SU-DHL-6 (cell line): ENCODE data around the gene ZMYND15.

Experiments
- H2AFZ ChIP-seq: fragments of 200-600 bp; sonication (generic); 2 replicates; pipeline ENCODE4 v1.6.1; 2014; ENCODE audit warnings: low read depth, mild to moderate bottlenecking, moderate library complexity, mixed read lengths, antibody characterized with exemption, low read length; ENCODE audit not compliant: severe bottlenecking
- H3F3A ChIP-seq: fragments of 200-600 bp; shearing (Covaris generic); 2 replicates; pipeline ENCODE4 v1.6.0; 2016; ENCODE audit warnings: antibody characterized with exemption, mild to moderate bottlenecking; ENCODE audit not compliant: insufficient read depth
- H3K27ac ChIP-seq: fragments of 200-600 bp; sonication (generic); 2 replicates; pipeline ENCODE4 v1.5.1; 2016; ENCODE audit warnings: low read depth, mild to moderate bottlenecking, low read length, moderate library complexity, mixed read lengths
- H3K27me3 ChIP-seq: fragments of 200-600 bp; sonication (generic), shearing (Covaris generic); 2 replicates; pipeline ENCODE4 v1.6.0; 2014; ENCODE audit warnings: mild to moderate bottlenecking, low read length
- H3K36me3 ChIP-seq: fragments of 200-600 bp; sonication (generic); 2 replicates; pipeline ENCODE4 v1.6.1; 2014; ENCODE audit warnings: mild to moderate bottlenecking, low read length, mixed read lengths
- H3K4me2 ChIP-seq: fragments of 300-600, 200-600 bp; shearing (Covaris generic), sonication (generic); 2 replicates; pipeline ENCODE4 v1.6.0; 2014; ENCODE audit warnings: low read length, low read depth, mild to moderate bottlenecking; ENCODE audit not compliant: poor library complexity, severe bottlenecking
- H3K4me3 ChIP-seq: fragments of 200-600 bp; sonication (generic); 2 replicates; pipeline ENCODE4 v1.5.1; 2014; ENCODE audit warnings: antibody characterized with exemption, low read length, mild to moderate bottlenecking, mixed read lengths; ENCODE audit not compliant: insufficient read depth, poor library complexity, severe bottlenecking
- H3K79me2 ChIP-seq: fragments of 200-600 bp; sonication (generic); 2 replicates; pipeline ENCODE4 v1.6.1; 2014; ENCODE audit warnings: mild to moderate bottlenecking, low read length, moderate library complexity; ENCODE audit not compliant: insufficient read depth
- H3K9ac ChIP-seq: fragments of 200-600 bp; sonication (generic); 2 replicates; pipeline ENCODE4 v1.7.0; 2014; ENCODE audit warnings: mild to moderate bottlenecking, low read length
- H3K9me2 ChIP-seq: fragments of 200-600 bp; sonication (generic); replicated peaks from 2 replicates; pipeline ENCODE4 v1.6.1; 2014; ENCODE audit warnings: low read length; ENCODE audit not compliant: insufficient read depth
- H3K9me3 ChIP-seq: fragments of 200-600 bp; sonication (generic); 2 replicates; pipeline ENCODE4 v1.6.1; 2014; ENCODE audit warnings: low read length, mixed read lengths; ENCODE audit not compliant: insufficient read depth
- H4K20me1 ChIP-seq: fragments of 200-600 bp; sonication (generic); 2 replicates; pipeline ENCODE4 v1.6.1; 2014; ENCODE audit warnings: low read depth, mild to moderate bottlenecking, antibody characterized with exemption, low read length, moderate library complexity, mixed read lengths
- CTCF ChIP-seq: fragments of 200-600 bp; sonication (generic); IDR thresholded peaks from one replicate; pipeline ENCODE4 v1.5.1; 2017; ENCODE audit warnings: antibody characterized with exemption, mild to moderate bottlenecking, low read length, moderate library complexity; ENCODE audit not compliant: insufficient read depth, poor library complexity, severe bottlenecking
- EZH2phosphoT487 ChIP-seq: fragments of 200-600 bp; sonication (generic), shearing (Covaris generic); conservative IDR thresholded peaks from 2 replicates; pipeline ENCODE4 v1.6.1; 2018; ENCODE audit warnings: mild to moderate bottlenecking, antibody characterized with exemption, low read length, moderate library complexity, mixed read lengths

The ZMYND15 gene

GRCh38 chr17:4744999-4745969 lies 5.7 kb downstream of the ZMYND15 start:
- TF ChIP-seq CTCF (no peak), EZH2phosphoT487 (no peak)
- Histone ChIP-seq H3F3A (no peaks in the 10 kb centered on the region), H4K20me1 (no peaks in the 10 kb centered on the region), H3K9me3 (no peaks in the 10 kb centered on the region), H3K4me2 (no peak overlapping the region), H3K27me3 (no peaks in the 10 kb centered on the region), H3K9ac (no peak overlapping the region), H2AFZ (no peak overlapping the region), H3K4me3 (no peak overlapping the region), H3K9me2 (no peaks in the 10 kb centered on the region), H3K36me3 (no peaks in the 10 kb centered on the region), H3K27ac (no peak overlapping the region), H3K79me2 (no peaks in the 10 kb centered on the region)

- H3K9me3 ChIP-seq: no peaks in the 10 kb centered on the region
- TF ChIP-seq CTCF (no peak), EZH2phosphoT487 (no peak)
- no peaks in the 10 kb centered on the region for H3F3A ChIP-seq
- H4K20me1 ChIP-seq: no peaks in the 10 kb centered on the region
- H3K4me3 ChIP-seq: no peak overlapping the region
- no peak overlapping the region for H3K27ac ChIP-seq
- H3K4me2 ChIP-seq: no peak overlapping the region
- no peak overlapping the region for H2AFZ ChIP-seq
- H3K9ac ChIP-seq: no peak overlapping the region
- H3K79me2 ChIP-seq: no peaks in the 10 kb centered on the region
- H3K27me3 ChIP-seq: no peaks in the 10 kb centered on the region
- H3K36me3 ChIP-seq: no peaks in the 10 kb centered on the region
- H3K9me2 ChIP-seq: no peaks in the 10 kb centered on the region
Measured at GRCh38 chr17:4747847-4748246, 8.2 kb downstream of the ZMYND15 start.

GRCh38 chr17:4748686-4749085 lies 9.1 kb downstream of the ZMYND15 start:
- no peak overlapping the region for H2AFZ ChIP-seq
- H3K4me2 ChIP-seq: no peak overlapping the region
- no peaks in the 10 kb centered on the region for H3F3A ChIP-seq
- no peak overlapping the region for H3K4me3 ChIP-seq
- H3K9ac ChIP-seq: no peak overlapping the region
- TF ChIP-seq EZH2phosphoT487 (no peak), CTCF (no peak)
- no peak overlapping the region for H3K27ac ChIP-seq
- no peaks in the 10 kb centered on the region for H3K9me3 ChIP-seq
- no peaks in the 10 kb centered on the region for H3K27me3 ChIP-seq
- H3K36me3 ChIP-seq: no peaks in the 10 kb centered on the region
- no peaks in the 10 kb centered on the region for H4K20me1 ChIP-seq
- H3K79me2 ChIP-seq: no peaks in the 10 kb centered on the region
- H3K9me2 ChIP-seq: no peaks in the 10 kb centered on the region
